HCT116 (cell line): ENCODE data around the gene BATF3.

Source experiments
- ELF1 ChIP-seq: IDR thresholded peaks from 2 replicates; pipeline ENCODE4 v1.6.1; 2012; ENCODE audit warnings: low read depth, borderline replicate concordance
- EZH2 ChIP-seq: fragments of 200-600 bp; sonication (generic); IDR thresholded peaks from 2 replicates; pipeline ENCODE4 v1.6.1; 2017; ENCODE audit warnings: antibody characterized with exemption, mixed run types
- SRF ChIP-seq: IDR thresholded peaks from 2 replicates; pipeline ENCODE4 v1.6.1; 2012; ENCODE audit warnings: low read depth
- TF ChIP-seq, protein P1 (sequence below): IDR thresholded peaks from 2 replicates; pipeline ENCODE4 v1.6.1; 2012

GRCh38 chr1:212656730-212657129, 42.9 kb downstream of the BATF3 start:
- TF ChIP-seq ELF1 (no peak), SRF (no peak), EZH2 (no peak)
- TF ChIP-seq, protein P1, sequence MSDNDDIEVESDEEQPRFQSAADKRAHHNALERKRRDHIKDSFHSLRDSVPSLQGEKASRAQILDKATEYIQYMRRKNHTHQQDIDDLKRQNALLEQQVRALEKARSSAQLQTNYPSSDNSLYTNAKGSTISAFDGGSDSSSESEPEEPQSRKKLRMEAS = no peak
